Gastroesophageal sphincter (tissue), 4 donors: Measurements from ENCODE around the gene JAKMIP2. TPM values are rescaled to one million over a fixed set of nuclear protein-coding genes. Genes with fewer than 3 reads are reported as not detected.

ENCODE experiments used
- ATAC-seq: fragments of 150-250 bp; one replicate; pipeline ENCODE4 v1.9.1; 2016; ENCODE audit warnings: mild to moderate bottlenecking, moderate library complexity
- H3K27ac ChIP-seq, 4 donors: fragments of 200-600 bp; sonication (generic) in 3 of 4; 1 replicate in 3 of 4; 2 replicates in 1 of 4; pipeline ENCODE4 v1.5.1; 2016 to 2019
- H3K27me3 ChIP-seq: fragments of 200-600 bp; sonication (generic); one replicate; pipeline ENCODE4 v1.5.1; 2019
- H3K36me3 ChIP-seq, 2 donors: fragments of 200-600 bp; sonication (generic); one replicate each; pipeline ENCODE4 v1.5.1; 2019; ENCODE audit warnings: control low read depth in 1 of 2
- H3K4me1 ChIP-seq, 3 donors: fragments of 200-600 bp; sonication (generic); 1 replicate in 2 of 3; 2 replicates in 1 of 3; pipeline ENCODE4 v1.5.1; 2016 to 2019; ENCODE audit warnings: control low read depth in 2 of 3
- H3K4me3 ChIP-seq, 2 donors: fragments of 200-600 bp; sonication (generic); one replicate each; pipeline ENCODE4 v1.5.1; 2019; ENCODE audit warnings: mild to moderate bottlenecking in 1 of 2, moderate library complexity in 1 of 2
- H3K9me3 ChIP-seq, 3 donors: fragments of 200-600 bp; sonication (generic); one replicate each; pipeline ENCODE4 v1.5.1; 2017 to 2019; ENCODE audit warnings: control low read depth in 2 of 3
- CTCF ChIP-seq, 4 experiments: fragments of 200-600 bp in 2 of 4; fragments of 450-650 bp in 2 of 4; sonication (generic) in 1 of 4; IDR thresholded peaks; one replicate each; pipeline ENCODE4 v1.5.1; 2017 to 2019; ENCODE audit warnings: antibody characterized with exemption in 4 of 4, mild to moderate bottlenecking in 2 of 4, moderate library complexity in 2 of 4
- EP300 ChIP-seq: sonication (generic); formaldehyde crosslinking; IDR thresholded peaks from one replicate; pipeline ENCODE4 v1.6.1; 2017; ENCODE audit warnings: antibody characterized with exemption, mild to moderate bottlenecking
- POLR2A ChIP-seq, 2 donors: fragments of 450-650 bp; IDR thresholded peaks; one replicate each; pipeline ENCODE4 v1.6.1; 2017; ENCODE audit warnings: antibody characterized with exemption in 2 of 2, mild to moderate bottlenecking in 2 of 2, moderate library complexity in 1 of 2
- POLR2AphosphoS5 ChIP-seq: sonication (generic); formaldehyde crosslinking; IDR thresholded peaks from one replicate; pipeline ENCODE4 v1.6.1; 2017; ENCODE audit warnings: antibody characterized with exemption
- WGBS, 2 donors: methylation state at CpG; one replicate each; pipeline ENCODE4 v1.1.5; 2018; ENCODE audit warnings: low coverage in 1 of 2; 5-methylcytosine and 5-hydroxymethylcytosine counted together
- total RNA-seq, 4 donors: library from RNA; depleted of rRNA; stranded (reverse); fragments of >200 nt; gene quantifications; one replicate each; pipeline ENCODE4 v1.1.0, GENCODE V29; 2016

Gene JAKMIP2
- total RNA-seq, 4 donors from 2014 or later, result 0.62 to 2.3 (median 0.79) TPM

GRCh38 chr5:147610798-147611197 lies 171.7 kb downstream of the JAKMIP2 start:
- no peaks in the 10 kb centered on the region for H3K36me3 ChIP-seq
- no peak overlapping the region for H3K4me3 ChIP-seq
- TF ChIP-seq POLR2AphosphoS5 (no peak), CTCF (IDR thresholded peaks at IDR 0.05) (no peak), POLR2A (IDR thresholded peaks at IDR 0.05) (no peak), EP300 (no peak)
- no peaks in the 10 kb centered on the region for H3K27me3 ChIP-seq
- ATAC-seq, result no peak
- no CpG with 5 or more reads among the region's 3 CpGs for WGBS, 2 donors
- no peak overlapping the region for H3K27ac ChIP-seq
- no peaks in the 10 kb centered on the region for H3K4me1 ChIP-seq
- no peaks in the 10 kb centered on the region for H3K9me3 ChIP-seq

- Histone ChIP-seq H3K27me3 (no peaks in the 10 kb centered on the region), H3K9me3 (no peaks in the 10 kb centered on the region), H3K4me3 (no peak overlapping the region), H3K36me3 (no peaks in the 10 kb centered on the region), H3K4me1 (no peaks in the 10 kb centered on the region), H3K27ac (no peak overlapping the region)
- 0% methylated on average over 1 of the region's 1 CpG for WGBS, 2 donors
- no peak for TF ChIP-seq EP300
- ATAC-seq, result no peak
These were observed 180.9 kb downstream of the JAKMIP2 start for GRCh38 chr5:147601652-147602051.

GRCh38 chr5:147591120-147591519 lies 191.4 kb downstream of the JAKMIP2 start:
- no peaks in the 10 kb centered on the region for H3K27me3 ChIP-seq
- no peaks in the 10 kb centered on the region for H3K4me1 ChIP-seq
- H3K4me3 ChIP-seq, result no peak overlapping the region
- 71 to 86% methylated on average over 1 of the region's 1 CpG for WGBS, 2 donors
- no peak overlapping the region for H3K27ac ChIP-seq
- no peak for ATAC-seq
- H3K9me3 ChIP-seq, result no peaks in the 10 kb centered on the region
- H3K36me3 ChIP-seq, result no peaks in the 10 kb centered on the region
- TF ChIP-seq POLR2A (IDR thresholded peaks at IDR 0.05) (no peak), CTCF (IDR thresholded peaks at IDR 0.05) (no peak), POLR2AphosphoS5 (no peak), EP300 (no peak)

- no peaks in the 10 kb centered on the region for H3K9me3 ChIP-seq
- TF ChIP-seq CTCF (IDR thresholded peaks at IDR 0.05), result no peak
- no peak for TF ChIP-seq POLR2AphosphoS5
- no peak for TF ChIP-seq EP300
- TF ChIP-seq POLR2A (IDR thresholded peaks at IDR 0.05), result no peak
- no peak overlapping the region for H3K27ac ChIP-seq
- no peak overlapping the region for H3K4me3 ChIP-seq
- H3K27me3 ChIP-seq, result no peaks in the 10 kb centered on the region
- ATAC-seq, result no peak
- no peaks in the 10 kb centered on the region for H3K36me3 ChIP-seq
- H3K4me1 ChIP-seq, result no peaks in the 10 kb centered on the region
These were observed 192.4 kb downstream of the JAKMIP2 start for GRCh38 chr5:147590096-147590495.

GRCh38 chr5:147586832-147587231 lies 195.7 kb downstream of the JAKMIP2 start:
- WGBS, 2 donors, result 73% methylated on average over 1 of the region's 1 CpG; no CpG with 5 or more reads in 1 of the 2 donors
- no peaks in the 10 kb centered on the region for H3K9me3 ChIP-seq
- TF ChIP-seq POLR2A (IDR thresholded peaks at IDR 0.05) (no peak), EP300 (no peak), POLR2AphosphoS5 (no peak), CTCF (IDR thresholded peaks at IDR 0.05) (no peak)
- no peak overlapping the region for H3K4me3 ChIP-seq
- H3K27me3 ChIP-seq, result no peaks in the 10 kb centered on the region
- H3K36me3 ChIP-seq, result no peaks in the 10 kb centered on the region
- no peaks in the 10 kb centered on the region for H3K4me1 ChIP-seq
- ATAC-seq, result no peak
- no peak overlapping the region for H3K27ac ChIP-seq
